GM12892 (cell line): ENCODE results near the gene LAMA1.

Experiments
- POLR2A ChIP-seq: IDR thresholded peaks from 2 replicates; pipeline ENCODE4 v1.6.1; 2011; ENCODE audit warnings: low read depth, low read length, control low read depth
- POLR2AphosphoS5 ChIP-seq: IDR thresholded peaks from 2 replicates; pipeline ENCODE4 v1.6.1; 2011; ENCODE audit warnings: low read depth, low read length, control low read depth
- TAF1 ChIP-seq: IDR thresholded peaks from 2 replicates; pipeline ENCODE4 v1.6.1; 2011; ENCODE audit warnings: low read depth, mild to moderate bottlenecking, control low read depth, low read length, borderline replicate concordance

DNA sequence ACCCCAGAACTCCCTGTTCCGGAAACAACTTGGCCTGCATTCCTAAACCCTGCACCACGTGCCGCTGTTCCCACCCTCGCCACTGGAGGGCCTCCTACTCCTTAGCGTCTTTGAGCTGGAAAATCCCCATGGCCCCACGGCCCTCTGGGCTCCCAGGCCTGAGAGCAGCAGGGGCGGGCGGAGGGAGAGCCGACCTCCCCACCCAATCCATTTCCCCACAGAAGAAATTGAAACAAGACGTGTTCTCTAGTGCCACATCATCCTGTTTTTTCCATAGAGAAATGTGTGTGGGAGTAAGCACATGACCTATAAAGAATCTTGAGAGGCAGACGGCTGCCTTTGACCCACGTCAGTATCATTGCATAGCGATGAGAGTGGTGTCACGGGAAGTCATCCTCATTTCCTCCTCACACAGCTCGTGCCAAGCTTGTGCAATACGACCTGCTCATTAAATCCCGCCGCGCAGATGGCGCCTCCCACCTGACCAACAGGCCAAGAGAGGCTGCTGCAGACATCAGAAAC, 79.2 kb downstream of the LAMA1 start:
- TF ChIP-seq TAF1 (no peak), POLR2A (no peak), POLR2AphosphoS5 (no peak)
